WI38 (cell line): ENCODE results near the gene SUPT4H1.

Source experiments
- H3K4me3 ChIP-seq: 2 replicates; pipeline ENCODE4 v1.5.1; 2011; ENCODE audit warnings: low read depth, mild to moderate bottlenecking, control low read depth, low read length
- TF ChIP-seq, protein P1 (sequence below): IDR thresholded peaks from 2 replicates; pipeline ENCODE4 v1.5.1; 2012; ENCODE audit warnings: low read depth, mild to moderate bottlenecking, control low read depth, low read length

Gene SUPT4H1

GRCh38 chr17:58375256-58375655, 23.3 kb upstream of the SUPT4H1 start:
- no peak overlapping the region for H3K4me3 ChIP-seq
- TF ChIP-seq, protein P1, sequence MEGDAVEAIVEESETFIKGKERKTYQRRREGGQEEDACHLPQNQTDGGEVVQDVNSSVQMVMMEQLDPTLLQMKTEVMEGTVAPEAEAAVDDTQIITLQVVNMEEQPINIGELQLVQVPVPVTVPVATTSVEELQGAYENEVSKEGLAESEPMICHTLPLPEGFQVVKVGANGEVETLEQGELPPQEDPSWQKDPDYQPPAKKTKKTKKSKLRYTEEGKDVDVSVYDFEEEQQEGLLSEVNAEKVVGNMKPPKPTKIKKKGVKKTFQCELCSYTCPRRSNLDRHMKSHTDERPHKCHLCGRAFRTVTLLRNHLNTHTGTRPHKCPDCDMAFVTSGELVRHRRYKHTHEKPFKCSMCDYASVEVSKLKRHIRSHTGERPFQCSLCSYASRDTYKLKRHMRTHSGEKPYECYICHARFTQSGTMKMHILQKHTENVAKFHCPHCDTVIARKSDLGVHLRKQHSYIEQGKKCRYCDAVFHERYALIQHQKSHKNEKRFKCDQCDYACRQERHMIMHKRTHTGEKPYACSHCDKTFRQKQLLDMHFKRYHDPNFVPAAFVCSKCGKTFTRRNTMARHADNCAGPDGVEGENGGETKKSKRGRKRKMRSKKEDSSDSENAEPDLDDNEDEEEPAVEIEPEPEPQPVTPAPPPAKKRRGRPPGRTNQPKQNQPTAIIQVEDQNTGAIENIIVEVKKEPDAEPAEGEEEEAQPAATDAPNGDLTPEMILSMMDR, result no peak

DNA sequence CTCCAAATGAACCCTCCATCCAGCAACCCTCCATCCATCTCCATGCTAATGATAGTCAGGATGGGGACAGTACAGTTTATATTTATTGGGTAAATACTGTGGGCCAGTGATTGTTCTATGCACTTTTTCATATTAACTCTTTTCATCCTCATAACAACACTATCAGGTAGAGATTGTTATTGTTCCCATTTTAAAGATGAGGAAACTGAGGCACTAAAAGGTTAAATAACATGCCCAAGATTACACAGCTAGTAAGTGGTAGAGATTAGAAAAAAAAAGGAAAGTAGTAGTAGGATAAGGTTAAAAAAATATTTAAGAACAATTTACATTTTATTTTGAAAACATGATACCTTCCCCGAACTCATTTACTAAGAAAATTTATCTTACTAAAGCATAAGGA, 21.9 kb upstream of the SUPT4H1 start:
- no peak overlapping the region for H3K4me3 ChIP-seq
- TF ChIP-seq, protein P1, result no peak

DNA sequence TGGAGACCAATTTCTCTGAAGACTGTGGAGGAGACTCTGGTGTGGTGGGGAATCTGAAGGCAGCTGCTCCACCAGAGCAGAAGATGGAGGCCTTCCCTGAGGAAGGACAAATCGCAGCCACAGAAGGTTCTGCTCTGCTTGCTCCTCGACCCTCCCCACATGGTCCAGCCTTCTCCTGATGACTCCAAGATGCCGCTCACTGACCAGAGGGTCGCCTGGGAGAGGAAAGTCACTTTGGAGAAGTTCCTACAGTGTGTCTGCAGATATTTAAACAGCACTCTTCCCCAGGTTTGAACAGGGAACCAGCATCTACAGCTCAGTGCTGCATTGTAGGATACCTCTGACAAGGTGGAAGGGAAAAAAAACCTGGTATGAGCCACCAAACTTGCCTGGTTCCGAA, 21.0 kb upstream of the SUPT4H1 start:
- TF ChIP-seq, protein P1, result no peak
- H3K4me3 ChIP-seq, result no peak overlapping the region

DNA sequence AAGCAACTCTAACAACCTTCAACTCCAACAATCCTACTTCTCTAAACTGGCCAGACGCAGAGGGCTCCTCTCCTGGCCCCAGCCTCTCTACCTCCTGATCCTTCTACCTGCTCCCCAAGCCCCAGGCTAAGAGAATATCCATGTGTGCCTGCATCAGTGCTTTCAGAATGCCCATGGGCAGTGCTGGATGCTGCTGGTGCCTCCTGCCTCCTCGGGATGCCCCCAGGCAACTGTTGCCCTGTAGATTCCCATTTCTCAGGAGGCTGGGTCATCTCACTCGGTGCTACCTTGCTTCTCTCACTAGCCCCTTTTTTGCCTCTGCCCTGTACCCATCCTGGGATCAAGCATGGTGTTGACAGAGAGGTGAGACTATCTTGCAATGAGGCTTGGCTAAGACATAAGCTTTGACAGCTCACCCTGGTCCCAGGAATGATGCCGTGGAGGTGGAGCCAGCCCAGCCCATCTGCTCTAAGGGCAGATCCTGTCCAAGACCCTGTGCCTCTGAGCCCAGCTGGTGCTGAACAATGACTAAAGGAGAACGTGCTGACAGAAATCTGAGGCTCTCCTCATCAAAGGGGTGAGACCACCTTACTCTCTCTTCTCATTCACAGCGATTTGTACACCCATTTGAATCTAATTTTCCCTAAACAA, 19.4 kb upstream of the SUPT4H1 start:
- TF ChIP-seq, protein P1, result no peak
- no peak overlapping the region for H3K4me3 ChIP-seq

GRCh38 chr17:58370716-58371115, 18.7 kb upstream of the SUPT4H1 start:
- TF ChIP-seq, protein P1, result no peak
- no peak overlapping the region for H3K4me3 ChIP-seq

- no peak overlapping the region for H3K4me3 ChIP-seq
- TF ChIP-seq, protein P1, result no peak
Observed at GRCh38 chr17:58370309-58370708, 18.3 kb upstream of the SUPT4H1 start.

GRCh38 chr17:58369214-58370031, 17.4 kb upstream of the SUPT4H1 start:
- TF ChIP-seq, protein P1, result no peak
- H3K4me3 ChIP-seq, result no peak overlapping the region
